ENCODE results near the gene SYT8. TPM values are rescaled to one million over a fixed set of nuclear protein-coding genes. Genes with fewer than 3 reads are reported as not detected.

SYT8 gene
- total RNA-seq, 5 donors from 2014 or later (not counting 1 experiment from before 2014, with no cell fraction given): not detected

DNA sequence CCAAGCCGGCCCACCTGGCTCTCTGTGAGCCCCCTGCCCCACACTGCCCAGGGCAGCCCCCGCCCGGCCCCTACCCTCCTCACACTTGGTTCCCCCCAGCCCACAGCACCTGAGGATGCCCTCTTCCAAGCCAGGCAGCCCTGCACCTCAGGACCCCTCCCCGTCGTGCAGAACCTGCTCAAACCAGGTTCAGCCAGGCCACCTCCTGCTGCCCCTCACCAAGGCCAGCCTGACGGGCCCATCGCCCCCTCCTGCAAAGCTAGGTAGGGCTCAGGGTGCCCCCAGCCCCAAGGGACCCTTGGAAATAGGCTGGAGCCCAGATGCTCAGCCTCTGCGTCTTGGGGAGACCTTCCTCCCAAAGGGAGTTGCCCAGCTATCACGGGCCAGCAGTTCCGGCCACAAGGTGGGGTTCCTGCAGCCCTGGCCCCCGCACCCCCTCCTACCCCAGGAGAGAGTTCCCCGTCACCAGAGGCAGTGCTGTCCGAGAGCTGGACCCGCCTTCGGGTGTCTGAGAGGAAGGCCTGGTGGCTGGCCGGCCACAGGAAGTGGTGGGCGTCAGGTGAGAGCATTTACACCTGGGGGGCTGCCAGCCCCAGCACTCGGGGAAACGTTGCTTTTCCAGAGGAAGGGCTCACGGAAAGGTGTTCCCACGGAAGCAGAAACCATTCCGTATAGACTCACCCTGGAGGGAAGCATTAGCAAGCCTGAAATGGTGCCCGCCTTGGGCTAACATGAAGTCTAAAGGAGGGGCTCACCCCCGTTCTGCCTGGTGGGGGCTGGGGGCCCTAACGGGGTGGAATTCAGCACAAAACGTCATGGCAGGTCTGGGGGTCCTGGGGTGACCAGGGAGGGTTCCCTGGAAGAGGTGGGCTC lies 3.2 kb upstream of the SYT8 start:
- no peak overlapping the region for H3K4me3 Mint-ChIP-seq
- WGBS (ENCODE audit: insufficient coverage): 56% methylated on average over 18 of the region's 26 CpGs
- CTCF ChIA-PET: interaction anchor here (0.6 to 5.6 kb wide), 5 partner anchors 138 to 556 kb away, joined by 3 to 70 read pairs (median 6); no protein-coding TSS in a partner anchor
- ATAC-seq (replicated peaks in 1 of 4) (no peak), DNase-seq (no peak)
- peaks cover 0 to 9% of the 10 kb centered on the region in 2 experiments for H3K4me1 ChIP-seq (ENCODE audit: control insufficient read depth in 1 of 2, extremely low read depth in 1 of 2, insufficient read depth in 2 of 2, low read length in 2 of 2)
- no peaks in the 10 kb centered on the region for H3K36me3 ChIP-seq (ENCODE audit: control insufficient read depth in 2 of 2, extremely low read depth in 1 of 2, insufficient read depth in 1 of 2, low read length in 1 of 2)
- no peaks in the 10 kb centered on the region for H3K36me3 Mint-ChIP-seq
- H3K4me3 ChIP-seq (ENCODE audit: control insufficient read depth in 1 of 2, extremely low read depth in 1 of 2, low read length in 1 of 2): no peak overlapping the region
- H3K27me3 ChIP-seq (replicated peaks in 1 of 2; ENCODE audit: control insufficient read depth in 2 of 2, extremely low read depth in 1 of 2, insufficient read depth in 2 of 2, low read length in 1 of 2): peaks cover 0 to 80% of the 10 kb centered on the region in 2 experiments
- POLR2A ChIA-PET: interaction anchor here in 1 of 2 donors (0.6 kb wide), 1 partner anchor 21 kb away, joined by 11 read pairs; no protein-coding TSS in a partner anchor
- peaks cover 0 to 2% (median 0%) of the 10 kb centered on the region in 3 donors for H3K4me1 Mint-ChIP-seq
- no peak overlapping the region for H3K27ac ChIP-seq (ENCODE audit: low read length)
- H3K27me3 Mint-ChIP-seq: peaks cover 0 to 28% of the 10 kb centered on the region in 2 donors
- peak overlapping the region in 1 of 2 donors; percentile 52 for H3K27ac Mint-ChIP-seq
- H3K9me3 Mint-ChIP-seq: no peaks in the 10 kb centered on the region
- no peaks in the 10 kb centered on the region for H3K9me3 ChIP-seq

DNA sequence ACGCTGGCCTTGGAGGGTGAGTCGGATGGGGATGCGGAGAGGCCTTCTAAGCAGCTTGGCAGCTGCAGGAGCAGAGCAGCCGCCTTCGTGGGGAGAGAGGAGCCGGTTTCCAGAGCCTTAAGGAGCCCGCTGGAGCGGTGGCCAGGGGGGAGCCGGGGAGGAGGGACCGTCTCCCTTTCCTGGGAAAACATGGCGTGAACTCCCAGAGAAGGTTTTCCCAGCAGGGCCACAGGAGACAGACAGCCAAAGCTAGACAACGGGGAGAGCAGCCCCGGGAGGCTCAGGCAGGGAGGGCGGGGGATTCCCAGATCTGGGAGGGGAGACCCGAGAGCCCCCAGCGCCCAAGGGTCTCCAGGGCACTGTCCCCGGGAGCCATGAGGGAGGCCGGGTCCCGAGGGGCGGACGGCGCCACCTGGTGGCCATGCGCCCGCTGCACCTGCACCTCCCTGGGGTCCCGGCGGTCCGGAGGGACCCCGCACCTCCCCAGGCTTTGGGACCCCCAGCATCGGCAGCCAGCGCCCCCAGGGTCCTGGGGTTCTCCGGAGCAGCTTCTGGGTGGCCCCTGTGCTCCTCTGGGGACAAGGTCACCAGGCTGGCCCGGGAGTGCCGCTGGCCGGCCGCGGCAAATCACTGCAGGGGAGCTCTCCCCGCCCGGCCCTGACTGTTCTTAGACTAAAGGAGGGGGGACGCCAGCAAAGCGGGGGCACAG lies 2.4 kb upstream of the SYT8 start:
- WGBS (ENCODE audit: insufficient coverage): 19% methylated on average over 35 of the region's 40 CpGs
- ChIA-PET CTCF (interaction anchor here (0.6 to 5.6 kb wide), 26 partner anchors 15 to 845 kb away, joined by 3 to 70 read pairs (median 5); partner anchors contain the start of gene LSP1 (in 1 of the 2)), POLR2A (interaction anchor here in 1 of 2 donors (0.6 kb wide), 1 partner anchor 22 kb away, joined by 11 read pairs; no protein-coding TSS in a partner anchor)
- Mint-ChIP-seq H3K4me1 (peaks cover 0 to 2% (median 1%) of the 10 kb centered on the region in 3 donors), H3K9me3 (no peaks in the 10 kb centered on the region), H3K4me3 (no peak overlapping the region), H3K36me3 (no peaks in the 10 kb centered on the region), H3K27ac (peak overlapping the region in 1 of 2 donors; percentile 52), H3K27me3 (peaks cover 0 to 26% of the 10 kb centered on the region in 2 donors)
- no peak overlapping the region for H3K27ac ChIP-seq (ENCODE audit: low read length)
- no peak overlapping the region for H3K4me3 ChIP-seq (ENCODE audit: control insufficient read depth in 1 of 2, extremely low read depth in 1 of 2, low read length in 1 of 2)
- H3K27me3 ChIP-seq (replicated peaks in 1 of 2; ENCODE audit: control insufficient read depth in 2 of 2, extremely low read depth in 1 of 2, insufficient read depth in 2 of 2, low read length in 1 of 2): peaks cover 0 to 77% of the 10 kb centered on the region in 2 experiments
- DNase-seq (peak in 29 of 35 experiments; percentile 33 to 82 (median 61)), ATAC-seq (replicated peaks in 1 of 4) (peak; percentile 69 to 94 (median 74))
- peaks cover 0 to 10% of the 10 kb centered on the region in 2 experiments for H3K4me1 ChIP-seq (ENCODE audit: control insufficient read depth in 1 of 2, extremely low read depth in 1 of 2, insufficient read depth in 2 of 2, low read length in 2 of 2)
- no peaks in the 10 kb centered on the region for H3K36me3 ChIP-seq (ENCODE audit: control insufficient read depth in 2 of 2, extremely low read depth in 1 of 2, insufficient read depth in 1 of 2, low read length in 1 of 2)
- H3K9me3 ChIP-seq: no peaks in the 10 kb centered on the region

DNA sequence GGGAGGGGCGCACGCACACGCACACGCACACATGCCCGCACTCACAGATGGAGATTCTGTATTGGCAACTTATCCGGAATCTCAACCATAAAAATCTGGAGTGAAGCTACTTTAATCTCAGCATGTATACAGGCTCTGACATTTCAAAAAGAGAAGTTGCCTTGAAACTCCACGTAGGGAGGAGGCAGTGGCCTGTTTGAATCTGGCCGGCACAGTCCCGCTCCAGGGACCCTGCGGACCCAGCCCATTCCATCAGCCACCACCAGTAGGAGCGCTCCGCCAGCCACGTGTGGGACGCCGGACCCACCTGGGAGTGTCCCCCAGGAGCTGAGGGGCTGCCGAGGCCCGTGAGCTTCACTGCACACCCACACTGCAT lies 1.9 kb upstream of the SYT8 start:
- POLR2A ChIA-PET: no interaction called here
- H3K27me3 Mint-ChIP-seq: peaks cover 0 to 22% of the 10 kb centered on the region in 2 donors
- DNase-seq (no peak), ATAC-seq (replicated peaks in 1 of 4) (no peak)
- no peak overlapping the region for H3K27ac ChIP-seq (ENCODE audit: low read length)
- CTCF ChIA-PET: interaction anchor here (0.6 to 5.6 kb wide), 23 partner anchors 14 to 845 kb away, joined by 3 to 70 read pairs (median 5); partner anchors contain the start of gene LSP1 (in 1 of the 2)
- peaks cover 0 to 5% (median 5%) of the 10 kb centered on the region in 3 donors for H3K4me1 Mint-ChIP-seq
- H3K4me3 Mint-ChIP-seq: no peak overlapping the region
- H3K36me3 ChIP-seq (ENCODE audit: control insufficient read depth in 2 of 2, extremely low read depth in 1 of 2, insufficient read depth in 1 of 2, low read length in 1 of 2): no peaks in the 10 kb centered on the region
- H3K9me3 Mint-ChIP-seq: no peaks in the 10 kb centered on the region
- H3K27ac Mint-ChIP-seq: no peak overlapping the region
- H3K4me1 ChIP-seq (ENCODE audit: control insufficient read depth in 1 of 2, extremely low read depth in 1 of 2, insufficient read depth in 2 of 2, low read length in 2 of 2): peaks cover under 1 to 15% of the 10 kb centered on the region in 2 experiments
- H3K4me3 ChIP-seq (ENCODE audit: control insufficient read depth in 1 of 2, extremely low read depth in 1 of 2, low read length in 1 of 2): no peak overlapping the region
- no peaks in the 10 kb centered on the region for H3K36me3 Mint-ChIP-seq
- 68% methylated on average over 10 of the region's 17 CpGs for WGBS (ENCODE audit: insufficient coverage)
- peaks cover 0 to 72% of the 10 kb centered on the region in 2 experiments for H3K27me3 ChIP-seq (replicated peaks in 1 of 2; ENCODE audit: control insufficient read depth in 2 of 2, extremely low read depth in 1 of 2, insufficient read depth in 2 of 2, low read length in 1 of 2)
- H3K9me3 ChIP-seq: no peaks in the 10 kb centered on the region

DNA sequence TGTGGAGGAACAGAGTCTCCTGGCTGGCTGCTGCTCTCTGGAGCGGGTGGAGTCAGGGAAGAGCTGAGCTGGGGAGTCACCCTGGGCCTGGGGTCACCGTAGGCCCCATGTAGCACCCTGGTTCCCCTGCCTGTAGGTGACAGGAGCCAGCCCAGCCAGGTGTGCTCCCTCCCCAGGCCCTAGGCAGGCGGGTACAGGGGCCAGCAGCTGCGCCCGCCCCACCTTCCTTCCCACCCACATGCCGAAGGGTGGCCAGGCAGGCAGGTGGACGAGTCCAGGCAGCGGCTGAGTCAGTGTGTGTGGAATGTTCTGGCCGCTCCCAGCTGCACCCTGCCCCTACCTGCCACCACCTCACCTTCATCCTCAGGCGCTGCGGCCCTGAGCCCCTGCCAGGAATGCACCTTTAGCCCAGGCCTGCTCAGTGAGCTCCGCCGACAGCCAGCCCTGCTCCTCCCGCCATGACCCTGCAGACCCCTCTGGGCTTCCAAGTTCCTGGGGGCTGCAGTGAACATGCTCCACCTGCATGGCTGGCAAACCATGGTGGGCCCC lies 654 bp upstream of the SYT8 start:
- Mint-ChIP-seq H3K36me3 (no peaks in the 10 kb centered on the region), H3K9me3 (no peaks in the 10 kb centered on the region), H3K4me3 (no peak overlapping the region), H3K27ac (no peak overlapping the region), H3K27me3 (peaks cover 0 to 18% of the 10 kb centered on the region in 2 donors), H3K4me1 (peaks cover 0 to 5% (median 5%) of the 10 kb centered on the region in 3 donors)
- Histone ChIP-seq H3K36me3 (ENCODE audit: control insufficient read depth in 2 of 2, extremely low read depth in 1 of 2, insufficient read depth in 1 of 2, low read length in 1 of 2) (no peaks in the 10 kb centered on the region), H3K9me3 (no peaks in the 10 kb centered on the region), H3K4me3 (ENCODE audit: control insufficient read depth in 1 of 2, extremely low read depth in 1 of 2, low read length in 1 of 2) (no peak overlapping the region), H3K27ac (ENCODE audit: low read length) (no peak overlapping the region), H3K4me1 (ENCODE audit: control insufficient read depth in 1 of 2, extremely low read depth in 1 of 2, insufficient read depth in 2 of 2, low read length in 2 of 2) (peaks cover 3 to 24% of the 10 kb centered on the region in 2 experiments), H3K27me3 (replicated peaks in 1 of 2; ENCODE audit: control insufficient read depth in 2 of 2, extremely low read depth in 1 of 2, insufficient read depth in 2 of 2, low read length in 1 of 2) (peaks cover 0 to 62% of the 10 kb centered on the region in 2 experiments)
- POLR2A ChIA-PET: interaction anchor here in 1 of 2 donors (0.6 kb wide), 1 partner anchor 36 kb away, joined by 3 read pairs; no protein-coding TSS in a partner anchor
- DNase-seq (no peak), ATAC-seq (replicated peaks in 1 of 4) (no peak)
- WGBS (ENCODE audit: insufficient coverage): 68% methylated on average over 6 of the region's 14 CpGs
- CTCF ChIA-PET: interaction anchor here (0.6 to 5.6 kb wide), 11 partner anchors 48 to 318 kb away, joined by 3 to 70 read pairs (median 6); no protein-coding TSS in a partner anchor

DNA sequence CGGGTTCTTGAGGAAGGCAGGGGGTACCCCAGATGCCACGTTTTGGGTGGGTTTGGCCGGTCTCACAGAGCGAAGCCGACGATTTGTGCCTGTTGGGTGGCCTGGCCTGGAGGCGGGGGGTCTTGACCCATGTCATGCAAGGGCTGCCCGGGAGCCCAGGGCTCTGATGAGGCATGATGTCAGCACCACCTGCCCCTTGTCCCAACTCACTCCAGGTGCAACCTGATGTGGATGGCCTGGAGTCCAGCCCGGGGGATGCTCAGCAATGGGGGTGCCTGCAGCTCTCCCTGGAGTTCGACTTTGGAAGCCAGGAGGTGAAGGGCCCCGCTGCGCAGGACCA lies 851 bp downstream of the SYT8 start:
- Histone ChIP-seq H3K4me3 (ENCODE audit: control insufficient read depth in 1 of 2, extremely low read depth in 1 of 2, low read length in 1 of 2) (no peak overlapping the region), H3K36me3 (ENCODE audit: control insufficient read depth in 2 of 2, extremely low read depth in 1 of 2, insufficient read depth in 1 of 2, low read length in 1 of 2) (no peaks in the 10 kb centered on the region), H3K27ac (ENCODE audit: low read length) (no peak overlapping the region), H3K27me3 (replicated peaks in 1 of 2; ENCODE audit: control insufficient read depth in 2 of 2, extremely low read depth in 1 of 2, insufficient read depth in 2 of 2, low read length in 1 of 2) (peaks cover 0 to 47% of the 10 kb centered on the region in 2 experiments), H3K4me1 (ENCODE audit: control insufficient read depth in 1 of 2, extremely low read depth in 1 of 2, insufficient read depth in 2 of 2, low read length in 2 of 2) (peaks cover 3 to 38% of the 10 kb centered on the region in 2 experiments), H3K9me3 (no peaks in the 10 kb centered on the region)
- Mint-ChIP-seq H3K9me3 (no peaks in the 10 kb centered on the region), H3K4me1 (peaks cover 4 to 11% (median 11%) of the 10 kb centered on the region in 3 donors), H3K4me3 (no peak overlapping the region), H3K27me3 (peaks cover 0 to 14% of the 10 kb centered on the region in 2 donors), H3K27ac (no peak overlapping the region), H3K36me3 (no peaks in the 10 kb centered on the region)
- CTCF ChIA-PET: interaction anchor here (1.1 to 1.5 kb wide), 2 partner anchors 142 to 183 kb away, joined by 3 to 6 read pairs; no protein-coding TSS in a partner anchor
- ATAC-seq (replicated peaks in 1 of 4): no peak
- POLR2A ChIA-PET: no interaction called here
- 88% methylated on average over 11 of the region's 12 CpGs for WGBS (ENCODE audit: insufficient coverage)
- no peak for DNase-seq

Measured in T-cell (primary cell).